Measurements from ENCODE around the gene FAM53B. TPM values are rescaled to one million over a fixed set of nuclear protein-coding genes. Genes with fewer than 3 reads are reported as not detected.

Gene FAM53B
- total and polyA plus RNA-seq, 4 donors: 21.8 to 31.2 (median 29.7) TPM

DNA sequence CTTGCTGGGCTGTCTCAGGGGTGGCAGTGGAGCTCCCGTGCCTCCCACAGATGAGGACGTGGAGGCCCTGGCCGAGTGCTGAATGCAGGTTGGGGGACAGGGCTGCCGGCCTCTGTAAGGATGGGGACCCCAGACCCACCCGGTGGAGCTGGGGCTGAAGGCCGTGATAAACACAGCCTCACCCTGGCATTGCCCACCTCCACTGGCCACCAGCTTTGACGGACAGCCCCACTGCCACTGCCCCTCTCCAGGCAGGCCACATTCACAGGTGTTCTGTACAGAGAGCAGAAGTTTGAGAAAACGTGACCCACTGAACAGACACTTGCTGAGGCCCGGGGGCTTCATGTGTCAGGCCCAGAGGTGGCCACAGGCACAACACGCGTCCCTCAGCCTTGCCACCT is 156.4 kb downstream of the FAM53B start:
- Histone ChIP-seq H3K4me1 (ENCODE audit: control insufficient read depth, insufficient read depth, low read length) (peaks cover 35% of the 10 kb centered on the region), H3K36me3 (ENCODE audit: control insufficient read depth, insufficient read depth, low read length) (peaks cover 3% of the 10 kb centered on the region), H3K9me3 (ENCODE audit: control insufficient read depth, insufficient read depth, low read length) (peaks cover 4% of the 10 kb centered on the region), H3K27ac (ENCODE audit: low read depth, low read length) (no peak overlapping the region), H3K27me3 (ENCODE audit: control insufficient read depth, insufficient read depth, low read length) (no peaks in the 10 kb centered on the region), H3K4me3 (ENCODE audit: low read depth, low read length) (no peak overlapping the region)
- 98% methylated on average over 6 of the region's 11 CpGs for WGBS (ENCODE audit: insufficient coverage)
- DNase-seq (ENCODE audit: low read depth in 4 of 6, low spot score in 6 of 6): no peak

DNA sequence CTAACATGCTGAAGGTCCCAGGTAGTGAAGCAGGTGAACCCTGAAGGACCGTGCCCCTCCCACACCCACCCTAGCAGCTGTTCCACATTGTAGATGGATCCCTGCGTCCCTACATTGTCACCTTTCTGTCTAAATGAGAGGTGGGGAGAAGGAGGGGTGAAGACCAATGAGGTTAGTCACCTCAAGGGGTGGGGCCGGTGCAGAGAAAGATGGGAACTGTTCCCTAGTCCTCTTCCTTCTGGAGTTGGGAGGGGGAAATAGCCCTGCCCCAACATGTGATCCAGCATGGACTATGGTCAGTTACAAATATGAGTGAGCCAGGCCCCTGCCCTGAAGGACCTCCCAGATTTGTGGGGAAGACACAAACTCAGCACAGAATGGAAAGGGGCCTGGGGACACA is 158.0 kb downstream of the FAM53B start:
- H3K27ac ChIP-seq (ENCODE audit: low read depth, low read length): no peak overlapping the region
- H3K4me3 ChIP-seq (ENCODE audit: low read depth, low read length): no peak overlapping the region
- WGBS (ENCODE audit: insufficient coverage): no CpG with 5 or more reads among the region's 3 CpGs
- no peak for DNase-seq (ENCODE audit: low read depth in 4 of 6, low spot score in 6 of 6)
- H3K4me1 ChIP-seq (ENCODE audit: control insufficient read depth, insufficient read depth, low read length): peaks cover 34% of the 10 kb centered on the region
- H3K36me3 ChIP-seq (ENCODE audit: control insufficient read depth, insufficient read depth, low read length): no peaks in the 10 kb centered on the region
- H3K9me3 ChIP-seq (ENCODE audit: control insufficient read depth, insufficient read depth, low read length): no peaks in the 10 kb centered on the region
- H3K27me3 ChIP-seq (ENCODE audit: control insufficient read depth, insufficient read depth, low read length): no peaks in the 10 kb centered on the region

- 77% methylated on average over 16 of the region's 16 CpGs for WGBS (ENCODE audit: insufficient coverage)
- H3K36me3 ChIP-seq (ENCODE audit: control insufficient read depth, insufficient read depth, low read length): peaks cover 13% of the 10 kb centered on the region
- H3K4me3 ChIP-seq (ENCODE audit: low read depth, low read length): no peak overlapping the region
- H3K4me1 ChIP-seq (ENCODE audit: control insufficient read depth, insufficient read depth, low read length): no peaks in the 10 kb centered on the region
- peaks cover 3% of the 10 kb centered on the region for H3K9me3 ChIP-seq (ENCODE audit: control insufficient read depth, insufficient read depth, low read length)
- DNase-seq (ENCODE audit: low read depth in 4 of 6, low spot score in 6 of 6): no peak
- no peaks in the 10 kb centered on the region for H3K27me3 ChIP-seq (ENCODE audit: control insufficient read depth, insufficient read depth, low read length)
- no peak overlapping the region for H3K27ac ChIP-seq (ENCODE audit: low read depth, low read length)
Measured at GRCh38 chr10:124579011-124579399, 165.2 kb downstream of the FAM53B start.

DNA sequence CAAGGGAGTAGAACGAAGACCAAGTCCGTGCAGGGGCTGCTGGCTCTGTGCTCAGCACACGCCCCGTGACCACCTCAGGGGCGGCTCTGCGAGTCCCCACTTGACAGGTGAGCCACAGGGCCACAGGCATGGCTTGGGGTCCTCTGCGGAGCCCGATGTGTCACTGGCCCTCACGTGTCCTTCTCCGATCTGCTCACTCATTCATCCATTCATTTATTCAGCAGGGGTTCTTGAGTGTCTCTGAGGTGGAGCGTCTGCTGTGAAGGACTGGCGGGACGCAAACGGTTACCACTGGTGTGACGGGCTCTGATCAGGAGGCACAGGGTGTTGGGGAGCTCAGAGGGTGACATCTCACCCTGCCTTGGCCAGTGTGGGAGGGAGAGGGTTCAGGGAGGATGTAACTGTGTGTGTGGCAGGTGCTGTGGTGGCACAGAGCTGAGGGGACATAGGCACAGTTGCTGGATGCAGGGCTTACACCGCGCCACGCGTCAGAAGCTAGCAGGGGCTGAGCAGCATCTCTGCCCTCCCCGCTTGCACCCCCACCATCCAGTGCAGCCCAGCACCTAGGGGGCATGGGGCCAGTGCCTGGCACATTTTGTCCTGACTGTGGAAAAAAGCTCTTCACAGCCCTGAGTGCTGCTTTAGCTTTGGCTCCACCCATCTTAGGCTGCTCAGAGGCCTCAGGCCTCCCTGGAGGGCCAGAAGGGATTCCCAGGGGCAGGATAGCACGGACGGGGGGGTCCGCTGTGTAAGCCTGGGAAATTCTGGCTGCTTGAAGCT is 165.8 kb downstream of the FAM53B start:
- Histone ChIP-seq H3K9me3 (ENCODE audit: control insufficient read depth, insufficient read depth, low read length) (peaks cover 3% of the 10 kb centered on the region), H3K36me3 (ENCODE audit: control insufficient read depth, insufficient read depth, low read length) (peaks cover 16% of the 10 kb centered on the region), H3K4me1 (ENCODE audit: control insufficient read depth, insufficient read depth, low read length) (no peaks in the 10 kb centered on the region), H3K27me3 (ENCODE audit: control insufficient read depth, insufficient read depth, low read length) (no peaks in the 10 kb centered on the region), H3K27ac (ENCODE audit: low read depth, low read length) (no peak overlapping the region), H3K4me3 (ENCODE audit: low read depth, low read length) (no peak overlapping the region)
- WGBS (ENCODE audit: insufficient coverage): 89% methylated on average over 18 of the region's 23 CpGs
- DNase-seq (ENCODE audit: low read depth in 4 of 6, low spot score in 6 of 6): no peak

- Histone ChIP-seq H3K27ac (ENCODE audit: low read depth, low read length) (no peak overlapping the region), H3K36me3 (ENCODE audit: control insufficient read depth, insufficient read depth, low read length) (peaks cover 16% of the 10 kb centered on the region), H3K9me3 (ENCODE audit: control insufficient read depth, insufficient read depth, low read length) (peaks cover 3% of the 10 kb centered on the region), H3K4me1 (ENCODE audit: control insufficient read depth, insufficient read depth, low read length) (no peaks in the 10 kb centered on the region), H3K4me3 (ENCODE audit: low read depth, low read length) (no peak overlapping the region), H3K27me3 (ENCODE audit: control insufficient read depth, insufficient read depth, low read length) (no peaks in the 10 kb centered on the region)
- DNase-seq (ENCODE audit: low read depth in 4 of 6, low spot score in 6 of 6): no peak
- 100% methylated on average over 3 of the region's 3 CpGs for WGBS (ENCODE audit: insufficient coverage)
Measured at GRCh38 chr10:124577651-124578050, 166.5 kb downstream of the FAM53B start.

DNA sequence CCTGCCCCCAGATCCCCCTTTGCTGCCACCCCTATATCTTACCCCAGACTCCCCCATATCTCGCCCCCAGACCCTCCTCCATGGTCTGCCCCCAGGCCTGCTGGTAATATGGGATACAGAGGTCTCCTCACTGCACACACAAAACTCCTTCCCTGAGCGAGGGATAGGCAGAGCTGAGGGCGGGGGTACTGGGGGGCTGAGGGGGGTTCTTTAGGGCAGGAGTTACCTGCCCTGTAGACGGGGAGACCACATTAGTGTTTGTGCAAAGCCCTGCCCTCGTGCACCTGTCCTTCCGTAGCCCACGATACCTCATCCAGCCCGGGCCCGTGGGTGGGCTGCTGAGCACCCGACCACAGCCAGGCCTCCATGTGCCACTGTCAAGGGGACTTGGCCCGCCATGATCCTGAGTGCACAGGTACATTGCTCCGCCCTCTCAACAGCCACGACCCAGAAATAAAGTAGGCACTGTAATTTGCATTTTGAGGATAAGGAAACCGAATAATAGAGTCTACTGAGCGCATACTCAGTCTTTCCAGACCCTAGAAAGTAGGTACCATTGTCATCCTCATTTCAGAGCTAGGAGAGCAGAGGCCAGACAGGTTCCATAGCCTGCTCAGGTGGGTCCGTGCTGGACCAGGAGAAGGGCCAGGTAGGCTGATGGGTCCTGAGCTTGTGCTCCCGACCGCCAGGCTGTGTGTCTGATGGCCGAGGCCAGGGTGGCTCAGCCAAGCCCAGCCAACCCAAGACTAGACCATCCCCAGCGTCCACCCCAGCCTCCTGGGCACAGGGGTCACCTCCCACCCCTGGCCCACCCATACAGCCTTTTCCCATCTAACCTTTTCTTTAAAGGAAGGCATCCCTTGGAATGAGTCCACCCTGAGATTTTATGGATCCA is 167.4 kb downstream of the FAM53B start:
- WGBS (ENCODE audit: insufficient coverage): 88% methylated on average over 16 of the region's 20 CpGs

GRCh38 chr10:124575107-124576035 is 168.8 kb downstream of the FAM53B start:
- no peaks in the 10 kb centered on the region for H3K4me1 ChIP-seq (ENCODE audit: control insufficient read depth, insufficient read depth, low read length)
- no peak for DNase-seq (ENCODE audit: low read depth in 4 of 6, low spot score in 6 of 6)
- H3K27me3 ChIP-seq (ENCODE audit: control insufficient read depth, insufficient read depth, low read length): no peaks in the 10 kb centered on the region
- H3K27ac ChIP-seq (ENCODE audit: low read depth, low read length): no peak overlapping the region
- H3K9me3 ChIP-seq (ENCODE audit: control insufficient read depth, insufficient read depth, low read length): peaks cover 1% of the 10 kb centered on the region
- 81% methylated on average over 18 of the region's 22 CpGs for WGBS (ENCODE audit: insufficient coverage)
- peaks cover 19% of the 10 kb centered on the region for H3K36me3 ChIP-seq (ENCODE audit: control insufficient read depth, insufficient read depth, low read length)
- no peak overlapping the region for H3K4me3 ChIP-seq (ENCODE audit: low read depth, low read length)

More for the DNA sequence above, 167.4 kb downstream of the FAM53B start:
- peaks cover 3% of the 10 kb centered on the region for H3K9me3 ChIP-seq (ENCODE audit: control insufficient read depth, insufficient read depth, low read length)
- no peak overlapping the region for H3K27ac ChIP-seq (ENCODE audit: low read depth, low read length)
- H3K27me3 ChIP-seq (ENCODE audit: control insufficient read depth, insufficient read depth, low read length): no peaks in the 10 kb centered on the region
- H3K36me3 ChIP-seq (ENCODE audit: control insufficient read depth, insufficient read depth, low read length): peaks cover 19% of the 10 kb centered on the region
- no peaks in the 10 kb centered on the region for H3K4me1 ChIP-seq (ENCODE audit: control insufficient read depth, insufficient read depth, low read length)
- no peak overlapping the region for H3K4me3 ChIP-seq (ENCODE audit: low read depth, low read length)
- no peak for DNase-seq (ENCODE audit: low read depth in 4 of 6, low spot score in 6 of 6)

GRCh38 chr10:124574456-124575070 is 169.6 kb downstream of the FAM53B start:
- no peak overlapping the region for H3K27ac ChIP-seq (ENCODE audit: low read depth, low read length)
- no peak overlapping the region for H3K4me3 ChIP-seq (ENCODE audit: low read depth, low read length)
- H3K9me3 ChIP-seq (ENCODE audit: control insufficient read depth, insufficient read depth, low read length): no peaks in the 10 kb centered on the region
- no peak for DNase-seq (ENCODE audit: low read depth in 4 of 6, low spot score in 6 of 6)
- H3K27me3 ChIP-seq (ENCODE audit: control insufficient read depth, insufficient read depth, low read length): no peaks in the 10 kb centered on the region
- WGBS (ENCODE audit: insufficient coverage): 91% methylated on average over 11 of the region's 14 CpGs
- H3K36me3 ChIP-seq (ENCODE audit: control insufficient read depth, insufficient read depth, low read length): peaks cover 19% of the 10 kb centered on the region
- peaks cover under 1% of the 10 kb centered on the region for H3K4me1 ChIP-seq (ENCODE audit: control insufficient read depth, insufficient read depth, low read length)
